OCI-LY3 (cell line): Measurements from ENCODE around the gene PMIS2.

Experiments used
- H2AFZ ChIP-seq: fragments of 200-600, 300-600 bp; shearing (Covaris generic); 2 replicates; pipeline ENCODE4 v1.6.0; 2014; ENCODE audit warnings: antibody characterized with exemption, low read depth, low read length
- H3K27ac ChIP-seq: fragments of 200-600, 300-600 bp; sonication (generic); 2 replicates; pipeline ENCODE4 v1.5.1; 2014; ENCODE audit warnings: mild to moderate bottlenecking, low read length, moderate library complexity, mixed read lengths
- H3K27me3 ChIP-seq: fragments of 200-600, 300-600 bp; sonication (generic); 2 replicates; pipeline ENCODE4 v1.6.1; 2014; ENCODE audit warnings: low read depth, low read length, mixed read lengths
- H3K36me3 ChIP-seq: fragments of 200-600, 300-600 bp; sonication (generic); replicated peaks from 2 replicates; pipeline ENCODE3; 2014; ENCODE audit warnings: low read depth, low read length, mixed read lengths
- H3K4me1 ChIP-seq: fragments of 300-600, 200-600 bp; sonication (generic); 2 replicates; pipeline ENCODE4 v1.6.1; 2014; ENCODE audit warnings: low read length, mixed read lengths
- H3K4me2 ChIP-seq: fragments of 200-600, 300-600 bp; sonication (generic); 2 replicates; pipeline ENCODE4 v1.6.1; 2014; ENCODE audit warnings: low read length, mixed read lengths
- H3K4me3 ChIP-seq: fragments of 300-600, 200-600 bp; sonication (generic); 2 replicates; pipeline ENCODE4 v1.5.1; 2014; ENCODE audit warnings: antibody characterized with exemption, mild to moderate bottlenecking, low read length, moderate library complexity
- H3K79me2 ChIP-seq: fragments of 300-600, 200-600 bp; shearing (Covaris generic); 2 replicates; pipeline ENCODE4 v1.6.1; 2014; ENCODE audit warnings: mild to moderate bottlenecking, low read length, mixed read lengths
- H3K9ac ChIP-seq: fragments of 300-600, 200-600 bp; shearing (Covaris generic); 2 replicates; pipeline ENCODE4 v1.6.0; 2014; ENCODE audit warnings: mild to moderate bottlenecking, low read length, moderate library complexity
- H3K9me3 ChIP-seq: fragments of 200-600, 300-600 bp; shearing (Covaris generic); 2 replicates; pipeline ENCODE4 v1.6.1; 2014; ENCODE audit warnings: low read length, mixed read lengths; ENCODE audit not compliant: insufficient read depth
- H4K20me1 ChIP-seq: fragments of 200-600, 300-600 bp; sonication (generic); 2 replicates; pipeline ENCODE4 v1.6.1; 2016; ENCODE audit warnings: low read length, mixed read lengths; ENCODE audit not compliant: insufficient read depth
- CTCF ChIP-seq: fragments of 200-600, 300-600 bp; sonication (generic); IDR thresholded peaks from 2 replicates; pipeline ENCODE4 v1.5.1; 2014; ENCODE audit warnings: antibody characterized with exemption, low read length, low read depth
- EZH2phosphoT487 ChIP-seq: fragments of 200-600 bp; shearing (Covaris generic); IDR thresholded peaks from 2 replicates; pipeline ENCODE4 v1.6.1; 2018; ENCODE audit warnings: antibody characterized with exemption, mixed run types, low read depth

PMIS2 gene

GRCh38 chr19:35628264-35628564, 42.2 kb downstream of the PMIS2 start:
- no peaks in the 10 kb centered on the region for H3K9me3 ChIP-seq
- H3K27ac ChIP-seq: peak overlapping the region; percentile 38
- H2AFZ ChIP-seq: peak overlapping the region; percentile 49
- peaks cover 9% of the 10 kb centered on the region for H3K79me2 ChIP-seq
- H3K4me2 ChIP-seq: peak overlapping the region; percentile 73
- TF ChIP-seq CTCF (no peak), EZH2phosphoT487 (no peak)
- H3K27me3 ChIP-seq: no peaks in the 10 kb centered on the region
- H3K36me3 ChIP-seq: peaks cover 23% of the 10 kb centered on the region
- no peaks in the 10 kb centered on the region for H4K20me1 ChIP-seq
- peaks cover 5% of the 10 kb centered on the region for H3K4me1 ChIP-seq
- peak overlapping the region; percentile 88 for H3K4me3 ChIP-seq
- peak overlapping the region; percentile 63 for H3K9ac ChIP-seq

GRCh38 chr19:35628565-35629331, 42.8 kb downstream of the PMIS2 start, which contains the start of gene RBM42:
RBM42 (plus strand) TSS chr19:35629036; CDS start chr19:35629154, 118 bp downstream.
- peak within 1 kb of the TSS; percentile 96 for H3K4me2 ChIP-seq
- H3K27ac ChIP-seq: peak within 1 kb of the TSS; percentile 38

GRCh38 chr19:35629332-35629633, 43.3 kb downstream of the PMIS2 start:
- no peaks in the 10 kb centered on the region for H3K9me3 ChIP-seq
- H2AFZ ChIP-seq: peak overlapping the region; percentile 33; the same call in 1 of the 2 replicates
- peak overlapping the region; percentile 38 for H3K27ac ChIP-seq
- peaks cover 30% of the 10 kb centered on the region for H3K36me3 ChIP-seq
- H3K27me3 ChIP-seq: no peaks in the 10 kb centered on the region
- H3K79me2 ChIP-seq: peaks cover 9% of the 10 kb centered on the region
- H3K4me2 ChIP-seq: peak overlapping the region; percentile 96
- no peaks in the 10 kb centered on the region for H4K20me1 ChIP-seq
- H3K9ac ChIP-seq: peak overlapping the region; percentile 84
- TF ChIP-seq EZH2phosphoT487 (no peak), CTCF (no peak)
- peaks cover 5% of the 10 kb centered on the region for H3K4me1 ChIP-seq
- H3K4me3 ChIP-seq: peak overlapping the region; percentile 88

More at GRCh38 chr19:35628565-35629331, 42.8 kb downstream of the PMIS2 start, which contains the start of gene RBM42:
- no peak for TF ChIP-seq EZH2phosphoT487
- TF ChIP-seq CTCF: no peak
- no peaks in the 10 kb centered on the region for H4K20me1 ChIP-seq
- no peaks in the 10 kb centered on the region for H3K27me3 ChIP-seq
- H2AFZ ChIP-seq: peak within 1 kb of the TSS; percentile 49
- peak within 1 kb of the TSS; percentile 88 for H3K4me3 ChIP-seq
- H3K79me2 ChIP-seq: peaks cover 9% of the 10 kb centered on the region
- H3K36me3 ChIP-seq: peaks cover 25% of the 10 kb centered on the region
- no peaks in the 10 kb centered on the region for H3K9me3 ChIP-seq
- H3K9ac ChIP-seq: peak within 1 kb of the TSS; percentile 84
- peaks cover 5% of the 10 kb centered on the region for H3K4me1 ChIP-seq

- no peaks in the 10 kb centered on the region for H4K20me1 ChIP-seq
- H3K36me3 ChIP-seq: peaks cover 57% of the 10 kb centered on the region
- H3K9me3 ChIP-seq: no peaks in the 10 kb centered on the region
- no peak overlapping the region for H3K4me2 ChIP-seq
- TF ChIP-seq CTCF (no peak), EZH2phosphoT487 (no peak)
- H2AFZ ChIP-seq: no peak overlapping the region
- peaks cover 8% of the 10 kb centered on the region for H3K79me2 ChIP-seq
- peaks cover 5% of the 10 kb centered on the region for H3K4me1 ChIP-seq
- H3K27ac ChIP-seq: no peak overlapping the region
- H3K4me3 ChIP-seq: no peak overlapping the region
- H3K27me3 ChIP-seq: no peaks in the 10 kb centered on the region
- H3K9ac ChIP-seq: no peak overlapping the region
Observed at GRCh38 chr19:35633727-35634440, 47.9 kb downstream of the PMIS2 start.
